ENCODE results near the gene TLR10. TPM values are rescaled to one million over a fixed set of nuclear protein-coding genes. Genes with fewer than 3 reads are reported as not detected.

TLR10 gene
- total RNA-seq, 1 donor from 2014 or later, result not detected

GRCh38 chr4:38794051-38794450 is 11.3 kb upstream of the TLR10 start:
- H3K9me3 Mint-ChIP-seq (ENCODE audit: unreplicated experiment), result no peaks in the 10 kb centered on the region
- no peak overlapping the region for H2AFZ ChIP-seq (ENCODE audit: low read depth, low read length)
- no peaks in the 10 kb centered on the region for H4K20me1 ChIP-seq (ENCODE audit: insufficient read depth, low read length)
- H3K4me1 Mint-ChIP-seq (ENCODE audit: low read depth, unreplicated experiment), result no peaks in the 10 kb centered on the region
- no peak overlapping the region for H3K9ac ChIP-seq (ENCODE audit: low read length)
- FAIRE-seq (no peak), DNase-seq (ENCODE audit: low read depth) (no peak)
- no peaks in the 10 kb centered on the region for H3K27me3 ChIP-seq (ENCODE audit: insufficient read depth, low read length)
- no peak overlapping the region for H3K4me3 ChIP-seq (ENCODE audit: insufficient read depth, low read depth, low read length)
- H3K36me3 Mint-ChIP-seq (ENCODE audit: low read depth, unreplicated experiment), result peaks cover 1% of the 10 kb centered on the region
- peaks cover 2% of the 10 kb centered on the region for H3K27me3 Mint-ChIP-seq (ENCODE audit: low read depth, unreplicated experiment)
- H3K9me3 ChIP-seq (ENCODE audit: insufficient read depth, low read depth, low read length), result no peaks in the 10 kb centered on the region
- TF ChIP-seq EZH2 (IDR thresholded peaks at IDR 0.05; ENCODE audit: insufficient read depth, low read length) (no peak), CTCF (IDR thresholded peaks at IDR 0.05; ENCODE audit: insufficient read depth, low read depth, low read length) (no peak)
- H3K27ac Mint-ChIP-seq (ENCODE audit: unreplicated experiment), result no peak overlapping the region
- H3K4me1 ChIP-seq (ENCODE audit: insufficient read depth, low read length), result no peaks in the 10 kb centered on the region
- no peaks in the 10 kb centered on the region for H3K79me2 ChIP-seq (ENCODE audit: insufficient read depth, low read length)
- H3K4me2 ChIP-seq (ENCODE audit: low read length), result no peak overlapping the region
- H3K4me3 Mint-ChIP-seq (ENCODE audit: unreplicated experiment), result no peak overlapping the region
- H3K27ac ChIP-seq (ENCODE audit: low read depth, low read length), result no peak overlapping the region
- no peaks in the 10 kb centered on the region for H3K36me3 ChIP-seq (ENCODE audit: insufficient read depth, low read length)

- DNase-seq (ENCODE audit: low read depth), result no peak
- Histone ChIP-seq H3K9ac (ENCODE audit: low read length) (no peak overlapping the region), H3K4me3 (ENCODE audit: insufficient read depth, low read depth, low read length) (no peak overlapping the region), H4K20me1 (ENCODE audit: insufficient read depth, low read length) (no peaks in the 10 kb centered on the region), H3K9me3 (ENCODE audit: insufficient read depth, low read depth, low read length) (no peaks in the 10 kb centered on the region), H2AFZ (ENCODE audit: low read depth, low read length) (no peak overlapping the region), H3K36me3 (ENCODE audit: insufficient read depth, low read length) (no peaks in the 10 kb centered on the region), H3K79me2 (ENCODE audit: insufficient read depth, low read length) (no peaks in the 10 kb centered on the region), H3K27ac (ENCODE audit: low read depth, low read length) (no peak overlapping the region), H3K4me1 (ENCODE audit: insufficient read depth, low read length) (no peaks in the 10 kb centered on the region), H3K4me2 (ENCODE audit: low read length) (no peak overlapping the region), H3K27me3 (ENCODE audit: insufficient read depth, low read length) (no peaks in the 10 kb centered on the region)
- no peaks in the 10 kb centered on the region for H3K27me3 Mint-ChIP-seq (ENCODE audit: low read depth, unreplicated experiment)
- TF ChIP-seq EZH2 (IDR thresholded peaks at IDR 0.05; ENCODE audit: insufficient read depth, low read length) (no peak), CTCF (IDR thresholded peaks at IDR 0.05; ENCODE audit: insufficient read depth, low read depth, low read length) (no peak)
- no peak for FAIRE-seq
- H3K27ac Mint-ChIP-seq (ENCODE audit: unreplicated experiment), result no peak overlapping the region
- no peaks in the 10 kb centered on the region for H3K9me3 Mint-ChIP-seq (ENCODE audit: unreplicated experiment)
- no peak overlapping the region for H3K4me3 Mint-ChIP-seq (ENCODE audit: unreplicated experiment)
- H3K36me3 Mint-ChIP-seq (ENCODE audit: low read depth, unreplicated experiment), result peaks cover 1% of the 10 kb centered on the region
- no peaks in the 10 kb centered on the region for H3K4me1 Mint-ChIP-seq (ENCODE audit: low read depth, unreplicated experiment)
These were observed 8.2 kb upstream of the TLR10 start for GRCh38 chr4:38791010-38791409.

- FAIRE-seq, result no peak
- Histone ChIP-seq H3K27me3 (ENCODE audit: insufficient read depth, low read length) (no peaks in the 10 kb centered on the region), H3K79me2 (ENCODE audit: insufficient read depth, low read length) (no peaks in the 10 kb centered on the region), H3K9ac (ENCODE audit: low read length) (no peak overlapping the region), H3K36me3 (ENCODE audit: insufficient read depth, low read length) (no peaks in the 10 kb centered on the region), H4K20me1 (ENCODE audit: insufficient read depth, low read length) (no peaks in the 10 kb centered on the region), H2AFZ (ENCODE audit: low read depth, low read length) (no peak overlapping the region), H3K9me3 (ENCODE audit: insufficient read depth, low read depth, low read length) (no peaks in the 10 kb centered on the region), H3K4me1 (ENCODE audit: insufficient read depth, low read length) (no peaks in the 10 kb centered on the region), H3K4me2 (ENCODE audit: low read length) (no peak overlapping the region), H3K27ac (ENCODE audit: low read depth, low read length) (no peak overlapping the region), H3K4me3 (ENCODE audit: insufficient read depth, low read depth, low read length) (no peak overlapping the region)
- no peak overlapping the region for H3K27ac Mint-ChIP-seq (ENCODE audit: unreplicated experiment)
- no peaks in the 10 kb centered on the region for H3K27me3 Mint-ChIP-seq (ENCODE audit: low read depth, unreplicated experiment)
- no peak overlapping the region for H3K4me3 Mint-ChIP-seq (ENCODE audit: unreplicated experiment)
- no peaks in the 10 kb centered on the region for H3K9me3 Mint-ChIP-seq (ENCODE audit: unreplicated experiment)
- H3K4me1 Mint-ChIP-seq (ENCODE audit: low read depth, unreplicated experiment), result no peaks in the 10 kb centered on the region
- TF ChIP-seq EZH2 (IDR thresholded peaks at IDR 0.05; ENCODE audit: insufficient read depth, low read length), result no peak
- no peak for TF ChIP-seq CTCF (IDR thresholded peaks at IDR 0.05; ENCODE audit: insufficient read depth, low read depth, low read length)
- DNase-seq (ENCODE audit: low read depth), result peak; percentile 60
- H3K36me3 Mint-ChIP-seq (ENCODE audit: low read depth, unreplicated experiment), result no peaks in the 10 kb centered on the region
These were observed 5.5 kb upstream of the TLR10 start for GRCh38 chr4:38788317-38788716.

Data from astrocyte (in vitro differentiated cells and primary cell).